GM12874 (cell line): Measurements from ENCODE around the gene LGALS1.

Experiments used
- CTCF ChIP-seq: IDR thresholded peaks from 2 replicates; pipeline ENCODE4 v1.5.1; 2011; ENCODE audit warnings: low read depth, mild to moderate bottlenecking, control low read depth, low read length, moderate library complexity; ENCODE audit not compliant: insufficient read depth

The LGALS1 gene

GRCh38 chr22:37704645-37705044, 29.2 kb downstream of the LGALS1 start:
- no peak for TF ChIP-seq CTCF

DNA sequence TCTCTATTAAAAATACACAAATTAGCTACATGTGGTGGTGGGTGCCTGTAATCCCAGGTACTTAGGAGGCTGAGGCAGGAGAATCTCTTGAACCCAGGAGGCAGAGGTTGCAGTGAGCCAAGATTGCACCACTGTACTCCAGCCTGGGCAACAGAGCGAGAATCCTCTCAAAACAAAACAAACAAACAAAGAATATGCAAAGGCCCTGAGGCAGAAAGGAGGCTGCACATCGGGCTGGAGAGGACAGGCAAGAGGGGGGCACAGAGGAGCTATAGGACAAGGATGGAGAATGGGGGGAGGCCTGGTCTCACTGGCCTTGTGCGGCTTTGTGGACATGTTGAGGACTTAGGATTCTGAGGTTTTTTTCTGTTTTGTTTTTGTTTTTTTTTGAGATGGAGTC, 29.8 kb downstream of the LGALS1 start:
- TF ChIP-seq CTCF: no peak

GRCh38 chr22:37708580-37709444, 33.4 kb downstream of the LGALS1 start:
- no peak for TF ChIP-seq CTCF

GRCh38 chr22:37709445-37709765, 34.0 kb downstream of the LGALS1 start:
- no peak for TF ChIP-seq CTCF

GRCh38 chr22:37710675-37711074, 35.2 kb downstream of the LGALS1 start:
- TF ChIP-seq CTCF: no peak

GRCh38 chr22:37711490-37711889, 36.1 kb downstream of the LGALS1 start:
- TF ChIP-seq CTCF: no peak

- TF ChIP-seq CTCF: no peak
These were observed 38.3 kb downstream of the LGALS1 start for GRCh38 chr22:37713761-37714160.
